IgD-negative memory B cell (primary cell): ENCODE data around the gene XIRP1. TPM values are rescaled to one million over a fixed set of nuclear protein-coding genes. Genes with fewer than 3 reads are reported as not detected.

ENCODE experiments used
- H3K27ac Mint-ChIP-seq, 3 donors: one replicate each; pipeline ENCODE4 v1.8.0; 2020 to 2022; ENCODE audit warnings: mild to moderate bottlenecking in 3 of 3, mixed read lengths in 3 of 3, moderate library complexity in 1 of 3
- H3K27me3 Mint-ChIP-seq: one replicate; pipeline ENCODE4 v1.8.0; 2021; ENCODE audit warnings: mixed read lengths
- H3K36me3 Mint-ChIP-seq: one replicate; pipeline ENCODE4 v1.8.0; 2020; ENCODE audit warnings: mild to moderate bottlenecking, mixed read lengths
- H3K4me1 Mint-ChIP-seq, 3 donors: one replicate each; pipeline ENCODE4 v1.8.0; 2020 to 2022; ENCODE audit warnings: mixed read lengths in 3 of 3, mild to moderate bottlenecking in 1 of 3
- H3K4me3 Mint-ChIP-seq, 4 donors: one replicate each; pipeline ENCODE4 v1.8.0; 2020 to 2022; ENCODE audit warnings: mild to moderate bottlenecking in 4 of 4, mixed read lengths in 4 of 4, moderate library complexity in 3 of 4
- H3K9me3 Mint-ChIP-seq, 3 donors: one replicate each; pipeline ENCODE4 v1.8.0; 2020 to 2021; ENCODE audit warnings: mixed read lengths in 3 of 3, mild to moderate bottlenecking in 1 of 3
- polyA plus RNA-seq: library from polyadenylated mRNA; unstranded; fragments of 300-500 nt; fragmentation: Illumina TruSeq; gene quantifications from one replicate; pipeline ENCODE4 v1.2.3, GENCODE V29; 2021

XIRP1 gene
- polyA plus RNA-seq, 1 donor from 2014 or later = not detected

- Mint-ChIP-seq H3K36me3 (no peaks in the 10 kb centered on the region), H3K27ac (peak overlapping the region; percentile 89 to 95 (median 89)), H3K27me3 (peaks cover 1% of the 10 kb centered on the region), H3K9me3 (no peaks in the 10 kb centered on the region), H3K4me3 (peak overlapping the region; percentile 77 to 92 (median 82)), H3K4me1 (peaks cover 24 to 36% (median 35%) of the 10 kb centered on the region in 3 donors)
These were observed 38.5 kb downstream of the XIRP1 start for GRCh38 chr3:39153977-39154279.

GRCh38 chr3:39150803-39151631, 41.4 kb downstream of the XIRP1 start:
- peaks cover 44 to 65% (median 64%) of the 10 kb centered on the region in 3 donors for H3K4me1 Mint-ChIP-seq
- H3K27me3 Mint-ChIP-seq = peaks cover 4% of the 10 kb centered on the region
- H3K9me3 Mint-ChIP-seq = no peaks in the 10 kb centered on the region
- H3K36me3 Mint-ChIP-seq = peaks cover under 1% of the 10 kb centered on the region
- H3K27ac Mint-ChIP-seq = peak overlapping the region; percentile 94 to 99 (median 97)
- H3K4me3 Mint-ChIP-seq = peak overlapping the region; percentile 69 to 94 (median 87)

- Mint-ChIP-seq H3K4me3 (peak overlapping the region; percentile 69 to 94 (median 87)), H3K27me3 (peaks cover 4% of the 10 kb centered on the region), H3K4me1 (peaks cover 50 to 68% (median 68%) of the 10 kb centered on the region in 3 donors), H3K36me3 (peaks cover 5% of the 10 kb centered on the region), H3K9me3 (no peaks in the 10 kb centered on the region), H3K27ac (peak overlapping the region; percentile 94 to 99 (median 97))
These were observed 42.1 kb downstream of the XIRP1 start for GRCh38 chr3:39150148-39150802.

- Mint-ChIP-seq H3K9me3 (no peaks in the 10 kb centered on the region), H3K4me1 (peaks cover 50 to 69% (median 68%) of the 10 kb centered on the region in 3 donors), H3K27me3 (peaks cover 4% of the 10 kb centered on the region), H3K4me3 (peak overlapping the region; percentile 72 to 94 (median 87)), H3K36me3 (peaks cover 5% of the 10 kb centered on the region), H3K27ac (peak overlapping the region; percentile 94 to 97 (median 94))
These were observed 42.8 kb downstream of the XIRP1 start for GRCh38 chr3:39149498-39150147.

GRCh38 chr3:39149059-39149455, 43.3 kb downstream of the XIRP1 start:
- peak overlapping the region; percentile 94 to 97 (median 94) for H3K27ac Mint-ChIP-seq
- H3K4me3 Mint-ChIP-seq = peak overlapping the region; percentile 72 to 94 (median 87)
- H3K4me1 Mint-ChIP-seq = peaks cover 50 to 71% (median 68%) of the 10 kb centered on the region in 3 donors
- H3K27me3 Mint-ChIP-seq = peaks cover 4% of the 10 kb centered on the region
- H3K36me3 Mint-ChIP-seq = peaks cover 5% of the 10 kb centered on the region
- H3K9me3 Mint-ChIP-seq = no peaks in the 10 kb centered on the region

GRCh38 chr3:39148435-39149058, 43.8 kb downstream of the XIRP1 start:
- Mint-ChIP-seq H3K27ac (peak overlapping the region; percentile 94 to 97 (median 94)), H3K4me3 (peak overlapping the region; percentile 72 to 94 (median 87)), H3K4me1 (peaks cover 50 to 71% (median 68%) of the 10 kb centered on the region in 3 donors), H3K27me3 (peaks cover 4% of the 10 kb centered on the region), H3K36me3 (peaks cover 5% of the 10 kb centered on the region), H3K9me3 (no peaks in the 10 kb centered on the region)

GRCh38 chr3:39147711-39148434, 44.5 kb downstream of the XIRP1 start:
- peaks cover 4% of the 10 kb centered on the region for H3K27me3 Mint-ChIP-seq
- no peaks in the 10 kb centered on the region for H3K9me3 Mint-ChIP-seq
- H3K4me1 Mint-ChIP-seq = peaks cover 51 to 74% (median 69%) of the 10 kb centered on the region in 3 donors
- H3K4me3 Mint-ChIP-seq = peak overlapping the region; percentile 72 to 94 (median 86)
- H3K36me3 Mint-ChIP-seq = peaks cover 7% of the 10 kb centered on the region
- peak overlapping the region; percentile 94 to 97 (median 94) for H3K27ac Mint-ChIP-seq

GRCh38 chr3:39146611-39147591, 45.5 kb downstream of the XIRP1 start:
- Mint-ChIP-seq H3K4me3 (peak overlapping the region; percentile 72 to 94 (median 86)), H3K27ac (peak overlapping the region; percentile 94 to 97 (median 94)), H3K9me3 (no peaks in the 10 kb centered on the region), H3K27me3 (peaks cover 3% of the 10 kb centered on the region), H3K36me3 (peaks cover 7% of the 10 kb centered on the region), H3K4me1 (peaks cover 53 to 75% (median 70%) of the 10 kb centered on the region in 3 donors)

- Mint-ChIP-seq H3K4me3 (peak overlapping the region; percentile 48 to 90 (median 68)), H3K27ac (peak overlapping the region; percentile 94 to 97 (median 94)), H3K9me3 (no peaks in the 10 kb centered on the region), H3K27me3 (peaks cover 3% of the 10 kb centered on the region), H3K4me1 (peaks cover 60 to 76% (median 73%) of the 10 kb centered on the region in 3 donors), H3K36me3 (peaks cover 7% of the 10 kb centered on the region)
These were observed 46.3 kb downstream of the XIRP1 start for GRCh38 chr3:39146083-39146501.

GRCh38 chr3:39144748-39145380, 47.5 kb downstream of the XIRP1 start:
- peak overlapping the region; percentile 83 to 97 (median 93) for H3K27ac Mint-ChIP-seq
- peaks cover 53 to 70% (median 66%) of the 10 kb centered on the region in 3 donors for H3K4me1 Mint-ChIP-seq
- H3K36me3 Mint-ChIP-seq = peaks cover 7% of the 10 kb centered on the region
- H3K27me3 Mint-ChIP-seq = peaks cover 3% of the 10 kb centered on the region
- H3K9me3 Mint-ChIP-seq = no peaks in the 10 kb centered on the region
- peak overlapping the region in 3 of 4 donors; percentile 7 to 69 (median 30) for H3K4me3 Mint-ChIP-seq

GRCh38 chr3:39144095-39144747, 48.2 kb downstream of the XIRP1 start:
- peaks cover 3% of the 10 kb centered on the region for H3K27me3 Mint-ChIP-seq
- H3K27ac Mint-ChIP-seq = peak overlapping the region; percentile 83 to 97 (median 93)
- H3K4me1 Mint-ChIP-seq = peaks cover 47 to 63% (median 60%) of the 10 kb centered on the region in 3 donors
- H3K4me3 Mint-ChIP-seq = peak overlapping the region in 2 of 4 donors; percentile 26 to 30
- H3K36me3 Mint-ChIP-seq = peaks cover 7% of the 10 kb centered on the region
- no peaks in the 10 kb centered on the region for H3K9me3 Mint-ChIP-seq
